ENCODE results near the gene TEX54. TPM values are rescaled to one million over a fixed set of nuclear protein-coding genes. Genes with fewer than 3 reads are reported as not detected.

The TEX54 gene
- total and polyA plus RNA-seq, 2 of the 13 experiments (the other 11 are each of a cell fraction or from before 2014, with no cell fraction given) = not detected

GRCh38 chr11:62787005-62787759 is 45.5 kb downstream of the TEX54 start, which contains the start of gene TMEM179B (continued):
- peak; percentile 89 for TF ChIP-seq DMAP1 (CRISPR knock-in tag; IDR thresholded peaks at IDR 0.05)
- TF ChIP-seq TMF1 (CRISPR knock-in tag; IDR thresholded peaks at IDR 0.05; ENCODE audit: low read depth) = peak; percentile 95; the same call in 1 of the 2 replicates
- peak; percentile 47; the same call in 1 of the 2 replicates for TF ChIP-seq ZNF333 (CRISPR knock-in tag; IDR thresholded peaks at IDR 0.05; ENCODE audit: borderline replicate concordance)
- TF ChIP-seq ZNF382 (CRISPR knock-in tag; IDR thresholded peaks at IDR 0.05; ENCODE audit: borderline replicate concordance) = no peak
- peak; percentile 76; the same call in 1 of the 2 replicates for TF ChIP-seq ZNF776 (CRISPR knock-in tag; IDR thresholded peaks at IDR 0.05)
- TF ChIP-seq GLMP (CRISPR knock-in tag; IDR thresholded peaks at IDR 0.05; ENCODE audit: borderline replicate concordance) = no peak
- peak; percentile 74; the same call in 1 of the 2 replicates for TF ChIP-seq ZFP36L1 (CRISPR knock-in tag; IDR thresholded peaks at IDR 0.05)
- TF ChIP-seq TCF7 (IDR thresholded peaks at IDR 0.05; ENCODE audit: low read depth) = no peak
- peak; percentile 85 for TF ChIP-seq HES4 (CRISPR knock-in tag; IDR thresholded peaks at IDR 0.05; ENCODE audit: borderline replicate concordance)
- TF ChIP-seq CREBL2 (CRISPR knock-in tag; IDR thresholded peaks at IDR 0.05; ENCODE audit: borderline replicate concordance) = no peak
- TF ChIP-seq ZNF280D (CRISPR knock-in tag; IDR thresholded peaks at IDR 0.05) = 0 out of 2 replicates have a peak, but pooled peaks have one; percentile 52
- TF ChIP-seq ZBTB21 (CRISPR knock-in tag; IDR thresholded peaks at IDR 0.05) = 0 out of 2 replicates have a peak, but pooled peaks have one; percentile 17
- no peak for TF ChIP-seq TRIM22 (IDR thresholded peaks at IDR 0.05)
- peak; percentile 87; the same call in 1 of the 2 replicates for TF ChIP-seq KAT7 (CRISPR knock-in tag; IDR thresholded peaks at IDR 0.05; ENCODE audit: borderline replicate concordance)
- peak; percentile 54 for TF ChIP-seq ATF3 (CRISPR knock-in tag; IDR thresholded peaks at IDR 0.05)
- 0 out of 2 replicates have a peak, but pooled peaks have one; percentile 39 for TF ChIP-seq ZSCAN12 (CRISPR knock-in tag; IDR thresholded peaks at IDR 0.05)
- no peak for TF ChIP-seq ZFAT (CRISPR knock-in tag; conservative IDR thresholded peaks at IDR 0.05)
- TF ChIP-seq EED (CRISPR knock-in tag; IDR thresholded peaks at IDR 0.05) = peak; percentile 71; the same call in 1 of the 2 replicates
- no peak for TF ChIP-seq ZNF589 (CRISPR knock-in tag; conservative IDR thresholded peaks at IDR 0.05)
- no peak for TF ChIP-seq ZFP82 (CRISPR knock-in tag; IDR thresholded peaks at IDR 0.05; ENCODE audit: borderline replicate concordance)
- TF ChIP-seq NCOA2 (CRISPR knock-in tag; IDR thresholded peaks at IDR 0.05) = peak; percentile 59
- TF ChIP-seq TCF7L2 (IDR thresholded peaks at IDR 0.05; ENCODE audit: low read depth, low read length) = no peak
- no peak for TF ChIP-seq MLLT10 (CRISPR knock-in tag; IDR thresholded peaks at IDR 0.05)
